CD4-positive, CD25-positive, alpha-beta regulatory T cell (primary cell): ENCODE results near the gene CYBA. TPM values are rescaled to one million over a fixed set of nuclear protein-coding genes. Genes with fewer than 3 reads are reported as not detected.

ENCODE experiments used
- polyA plus RNA-seq, 4 donors: library from polyadenylated mRNA; unstranded; fragments of 300-500 nt; fragmentation: Illumina TruSeq; gene quantifications; one replicate each; pipeline ENCODE4 v1.2.3, GENCODE V29; 2021
- total RNA-seq: library from RNA; stranded (reverse); gene quantifications from one replicate; pipeline ENCODE4 v1.2.3, GENCODE V29; 2022

CYBA gene
- total and polyA plus RNA-seq, 5 donors from 2014 or later, result 351 to 964 (median 715) TPM

Other genes starting within 250 kb of the CYBA start
- 30.2 TPM for gene ZFPM1, start 197.8 kb downstream of the CYBA start, total RNA-seq
- under 1 TPM; 0.07 to 0.41 (median 0.13) TPM for gene ZFPM1, start 197.8 kb downstream of the CYBA start, polyA plus RNA-seq
- 162 TPM for gene ZC3H18, start 80.7 kb downstream of the CYBA start, total RNA-seq
- 10 to 100 TPM; 10.9 to 15.3 (median 12.8) TPM for gene ZC3H18, start 80.7 kb downstream of the CYBA start, polyA plus RNA-seq
- 1.2 TPM for gene IL17C, start 12.5 kb downstream of the CYBA start, total RNA-seq
- not detected for gene IL17C, start 12.5 kb downstream of the CYBA start, polyA plus RNA-seq
- gene MVD, start 12.0 kb upstream of the CYBA start, total RNA-seq, result 59.7 TPM
- gene MVD, start 12.0 kb upstream of the CYBA start, polyA plus RNA-seq, result 10 to 100 TPM; 19.6 to 27.8 (median 21.9) TPM
- 10.4 TPM for gene SNAI3, start 35.5 kb upstream of the CYBA start, total RNA-seq
- 10 to 100 TPM; 13.5 to 17.4 (median 16.5) TPM for gene SNAI3, start 35.5 kb upstream of the CYBA start, polyA plus RNA-seq
- 420 TPM for gene RNF166, start 55.4 kb upstream of the CYBA start, total RNA-seq
- gene RNF166, start 55.4 kb upstream of the CYBA start, polyA plus RNA-seq, result 100 to 1,000 TPM in 1 of 4 donors, 10 to 100 TPM in 3; 63.6 to 118 (median 97.3) TPM
- gene CTU2, start 55.5 kb upstream of the CYBA start, total RNA-seq, result 26.0 TPM
- 10 to 100 TPM; 11.8 to 14.0 (median 12.6) TPM for gene CTU2, start 55.5 kb upstream of the CYBA start, polyA plus RNA-seq
- gene PIEZO1, start 134.2 kb upstream of the CYBA start, total RNA-seq, result 337 TPM
- 10 to 100 TPM; 18.1 to 23.6 (median 19.9) TPM for gene PIEZO1, start 134.2 kb upstream of the CYBA start, polyA plus RNA-seq
- gene CDT1, start 152.7 kb upstream of the CYBA start, total RNA-seq, result 4.8 TPM
- gene CDT1, start 152.7 kb upstream of the CYBA start, polyA plus RNA-seq, result 1 to 10 TPM in 2 of 4 donors, under 1 TPM in 2; 0.60 to 1.4 (median 1.2) TPM
- gene APRT, start 160.9 kb upstream of the CYBA start, total RNA-seq, result 145 TPM
- 100 to 1,000 TPM; 370 to 489 (median 443) TPM for gene APRT, start 160.9 kb upstream of the CYBA start, polyA plus RNA-seq
- 63.1 TPM for gene GALNS, start 205.9 kb upstream of the CYBA start, total RNA-seq
- 10 to 100 TPM in 3 of 4 donors, 1 to 10 TPM in 1; 8.1 to 13.9 (median 11.3) TPM for gene GALNS, start 205.9 kb upstream of the CYBA start, polyA plus RNA-seq
- gene TRAPPC2L, start 206.1 kb upstream of the CYBA start, total RNA-seq, result 49.5 TPM
- gene TRAPPC2L, start 206.1 kb upstream of the CYBA start, polyA plus RNA-seq, result 100 to 1,000 TPM; 111 to 164 (median 131) TPM
- gene PABPN1L, start 215.6 kb upstream of the CYBA start, total RNA-seq, result not detected
- not detected for gene PABPN1L, start 215.6 kb upstream of the CYBA start, polyA plus RNA-seq